Gastroesophageal sphincter (tissue), 4 donors: ENCODE results near the gene RPGRIP1. TPM values are rescaled to one million over a fixed set of nuclear protein-coding genes. Genes with fewer than 3 reads are reported as not detected.

Experiments used
- ATAC-seq: fragments of 150-250 bp; one replicate; pipeline ENCODE4 v1.9.1; 2016; ENCODE audit warnings: mild to moderate bottlenecking, moderate library complexity
- H3K27ac ChIP-seq, 4 donors: fragments of 200-600 bp; sonication (generic) in 3 of 4; 1 replicate in 3 of 4; 2 replicates in 1 of 4; pipeline ENCODE4 v1.5.1; 2016 to 2019
- H3K27me3 ChIP-seq: fragments of 200-600 bp; sonication (generic); one replicate; pipeline ENCODE4 v1.5.1; 2019
- H3K36me3 ChIP-seq, 2 donors: fragments of 200-600 bp; sonication (generic); one replicate each; pipeline ENCODE4 v1.5.1; 2019; ENCODE audit warnings: control low read depth in 1 of 2
- H3K4me1 ChIP-seq, 3 donors: fragments of 200-600 bp; sonication (generic); 1 replicate in 2 of 3; 2 replicates in 1 of 3; pipeline ENCODE4 v1.5.1; 2016 to 2019; ENCODE audit warnings: control low read depth in 2 of 3
- H3K4me3 ChIP-seq, 2 donors: fragments of 200-600 bp; sonication (generic); one replicate each; pipeline ENCODE4 v1.5.1; 2019; ENCODE audit warnings: mild to moderate bottlenecking in 1 of 2, moderate library complexity in 1 of 2
- H3K9me3 ChIP-seq, 3 donors: fragments of 200-600 bp; sonication (generic); one replicate each; pipeline ENCODE4 v1.5.1; 2017 to 2019; ENCODE audit warnings: control low read depth in 2 of 3
- EP300 ChIP-seq: sonication (generic); formaldehyde crosslinking; IDR thresholded peaks from one replicate; pipeline ENCODE4 v1.6.1; 2017; ENCODE audit warnings: antibody characterized with exemption, mild to moderate bottlenecking
- POLR2A ChIP-seq, 2 donors: fragments of 450-650 bp; IDR thresholded peaks; one replicate each; pipeline ENCODE4 v1.6.1; 2017; ENCODE audit warnings: antibody characterized with exemption in 2 of 2, mild to moderate bottlenecking in 2 of 2, moderate library complexity in 1 of 2
- POLR2AphosphoS5 ChIP-seq: sonication (generic); formaldehyde crosslinking; IDR thresholded peaks from one replicate; pipeline ENCODE4 v1.6.1; 2017; ENCODE audit warnings: antibody characterized with exemption
- WGBS, 2 donors: methylation state at CpG; one replicate each; pipeline ENCODE4 v1.1.5; 2018; ENCODE audit warnings: low coverage in 1 of 2; 5-methylcytosine and 5-hydroxymethylcytosine counted together
- total RNA-seq, 4 donors: library from RNA; depleted of rRNA; stranded (reverse); fragments of >200 nt; gene quantifications; one replicate each; pipeline ENCODE4 v1.1.0, GENCODE V29; 2016
- TF ChIP-seq, protein P1 (sequence below), 4 experiments: fragments of 200-600 bp in 2 of 4; fragments of 450-650 bp in 2 of 4; sonication (generic) in 1 of 4; IDR thresholded peaks; one replicate each; pipeline ENCODE4 v1.5.1; 2017 to 2019; ENCODE audit warnings: antibody characterized with exemption in 4 of 4, mild to moderate bottlenecking in 2 of 4, moderate library complexity in 2 of 4

The RPGRIP1 gene
- total RNA-seq, 4 donors from 2014 or later = 0.13 to 0.62 (median 0.23) TPM; not detected in 1

DNA sequence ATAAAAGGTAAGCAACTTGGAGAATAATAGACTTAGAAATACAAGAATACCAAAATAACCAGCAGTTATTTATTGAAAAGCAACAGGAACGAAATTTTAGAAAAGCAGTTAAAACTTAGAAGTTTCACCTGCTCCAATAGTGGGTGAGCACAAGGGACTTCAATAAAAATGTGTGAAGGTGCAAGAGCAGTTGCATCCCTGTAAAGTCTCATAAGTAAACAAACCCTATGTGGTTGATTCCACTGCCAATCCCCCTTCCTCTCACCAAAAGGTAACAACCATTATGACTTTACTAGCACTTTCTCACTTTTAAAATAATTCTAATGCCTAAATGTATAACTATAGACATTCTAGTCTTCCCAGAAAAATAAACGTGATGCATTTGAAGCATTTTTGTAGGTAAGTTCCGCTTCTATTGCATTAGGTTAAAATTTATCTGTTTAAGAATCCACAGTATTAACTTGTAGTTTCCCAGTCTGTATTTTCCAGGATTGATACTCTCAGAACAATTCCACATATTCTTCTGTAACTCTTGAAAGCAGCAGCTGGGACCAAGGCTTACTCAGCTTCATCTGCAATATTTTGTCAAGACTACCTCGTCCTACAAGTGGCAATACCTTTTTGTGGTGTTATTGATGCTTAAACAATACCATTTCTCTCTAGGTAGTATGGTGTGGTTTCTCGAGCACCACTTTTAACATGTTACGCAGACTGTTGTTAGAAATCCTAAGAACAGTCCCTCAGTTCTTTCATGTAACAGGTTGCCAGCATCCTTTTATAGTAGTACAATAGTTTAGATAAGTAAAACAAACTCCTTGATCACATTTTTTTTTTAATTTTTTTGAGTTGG, 42.7 kb upstream of the RPGRIP1 start:
- Histone ChIP-seq H3K27me3 (no peaks in the 10 kb centered on the region), H3K36me3 (peaks cover 0 to 28% of the 10 kb centered on the region in 2 donors), H3K4me1 (peaks cover 22 to 97% (median 23%) of the 10 kb centered on the region in 3 donors), H3K9me3 (no peaks in the 10 kb centered on the region), H3K4me3 (no peak overlapping the region), H3K27ac (no peak overlapping the region)
- ATAC-seq = no peak
- WGBS, 2 donors = 53 to 70% methylated on average over 6 of the region's 6 CpGs
- no peak for TF ChIP-seq POLR2A (IDR thresholded peaks at IDR 0.05)
- TF ChIP-seq POLR2AphosphoS5 = no peak
- TF ChIP-seq EP300 = no peak
- TF ChIP-seq, protein P1, sequence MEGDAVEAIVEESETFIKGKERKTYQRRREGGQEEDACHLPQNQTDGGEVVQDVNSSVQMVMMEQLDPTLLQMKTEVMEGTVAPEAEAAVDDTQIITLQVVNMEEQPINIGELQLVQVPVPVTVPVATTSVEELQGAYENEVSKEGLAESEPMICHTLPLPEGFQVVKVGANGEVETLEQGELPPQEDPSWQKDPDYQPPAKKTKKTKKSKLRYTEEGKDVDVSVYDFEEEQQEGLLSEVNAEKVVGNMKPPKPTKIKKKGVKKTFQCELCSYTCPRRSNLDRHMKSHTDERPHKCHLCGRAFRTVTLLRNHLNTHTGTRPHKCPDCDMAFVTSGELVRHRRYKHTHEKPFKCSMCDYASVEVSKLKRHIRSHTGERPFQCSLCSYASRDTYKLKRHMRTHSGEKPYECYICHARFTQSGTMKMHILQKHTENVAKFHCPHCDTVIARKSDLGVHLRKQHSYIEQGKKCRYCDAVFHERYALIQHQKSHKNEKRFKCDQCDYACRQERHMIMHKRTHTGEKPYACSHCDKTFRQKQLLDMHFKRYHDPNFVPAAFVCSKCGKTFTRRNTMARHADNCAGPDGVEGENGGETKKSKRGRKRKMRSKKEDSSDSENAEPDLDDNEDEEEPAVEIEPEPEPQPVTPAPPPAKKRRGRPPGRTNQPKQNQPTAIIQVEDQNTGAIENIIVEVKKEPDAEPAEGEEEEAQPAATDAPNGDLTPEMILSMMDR (IDR thresholded peaks at IDR 0.05) = no peak

DNA sequence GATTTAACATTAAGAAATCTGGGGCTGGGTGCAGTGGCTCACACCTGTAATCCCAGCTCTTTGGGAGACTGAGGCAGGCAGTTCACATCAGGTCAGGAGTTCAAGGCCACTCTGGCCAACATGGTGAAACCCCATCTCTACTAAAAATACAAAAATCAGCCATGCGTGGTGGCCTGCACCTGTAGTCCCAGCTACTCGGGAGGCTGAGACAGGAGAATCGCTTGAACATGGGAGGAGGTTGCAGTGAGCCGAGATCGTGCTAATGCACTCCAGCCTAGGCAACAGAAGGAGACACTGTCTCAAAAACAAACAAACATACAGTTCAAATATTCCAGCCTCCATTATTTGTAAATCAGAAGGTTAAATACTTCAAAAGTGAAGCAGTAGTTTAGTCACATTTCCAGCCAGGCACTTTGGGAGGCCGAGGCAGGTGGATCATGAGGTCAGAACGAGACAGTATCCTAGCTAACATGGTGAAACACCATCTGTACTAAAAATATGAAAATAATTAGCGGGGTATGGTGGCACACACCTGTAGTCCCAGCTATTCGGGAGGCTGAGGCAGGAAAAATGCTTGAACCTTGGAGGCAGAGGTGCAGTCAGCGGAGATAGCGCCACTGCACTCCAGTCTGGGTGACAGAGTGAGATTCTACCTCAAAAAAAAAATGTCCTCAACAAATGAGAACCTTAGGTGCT, 40.9 kb upstream of the RPGRIP1 start:
- TF ChIP-seq POLR2AphosphoS5 = no peak
- no peak for TF ChIP-seq EP300
- TF ChIP-seq, protein P1 (IDR thresholded peaks at IDR 0.05) = no peak
- no peak for TF ChIP-seq POLR2A (IDR thresholded peaks at IDR 0.05)
- no peak overlapping the region for H3K4me3 ChIP-seq
- peaks cover 0 to 19% of the 10 kb centered on the region in 2 donors for H3K36me3 ChIP-seq
- H3K27ac ChIP-seq = no peak overlapping the region
- no peaks in the 10 kb centered on the region for H3K27me3 ChIP-seq
- ATAC-seq = no peak
- WGBS, 2 donors = 89 to 94% methylated on average over 6 to 9 of the region's 11 CpGs
- H3K9me3 ChIP-seq = no peaks in the 10 kb centered on the region
- peaks cover 20 to 89% (median 23%) of the 10 kb centered on the region in 3 donors for H3K4me1 ChIP-seq

DNA sequence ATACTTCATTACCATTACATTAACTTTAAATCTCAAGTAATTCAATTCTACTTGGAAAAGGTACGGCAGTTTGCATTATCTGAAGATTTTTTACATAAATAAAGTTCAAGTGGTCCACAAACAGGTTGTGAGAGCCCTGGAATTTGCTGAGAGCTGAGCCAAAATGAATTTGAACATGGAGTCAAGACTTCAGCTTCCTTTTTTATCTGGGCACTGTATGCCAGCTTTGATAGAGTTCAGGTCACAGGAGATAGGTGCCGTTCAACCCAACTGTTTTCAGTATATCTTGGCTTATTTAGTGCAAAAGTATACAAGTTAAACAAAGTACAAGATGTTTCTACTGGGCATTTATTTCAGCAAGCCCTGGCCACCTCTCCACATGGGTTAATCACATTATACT, 39.5 kb upstream of the RPGRIP1 start:
- ATAC-seq = no peak
- TF ChIP-seq POLR2AphosphoS5 (no peak), POLR2A (IDR thresholded peaks at IDR 0.05) (no peak), EP300 (no peak)
- TF ChIP-seq, protein P1 (IDR thresholded peaks at IDR 0.05) = no peak
- Histone ChIP-seq H3K4me3 (no peak overlapping the region), H3K27ac (no peak overlapping the region), H3K36me3 (peaks cover 0 to 25% of the 10 kb centered on the region in 2 donors), H3K4me1 (peaks cover 15 to 87% (median 17%) of the 10 kb centered on the region in 3 donors), H3K27me3 (no peaks in the 10 kb centered on the region), H3K9me3 (no peaks in the 10 kb centered on the region)
- WGBS, 2 donors = 47 to 71% methylated on average over 2 of the region's 2 CpGs

- H3K4me1 ChIP-seq = peaks cover 13 to 87% (median 15%) of the 10 kb centered on the region in 3 donors
- no peak for TF ChIP-seq EP300
- no peak for TF ChIP-seq POLR2AphosphoS5
- TF ChIP-seq, protein P1 (IDR thresholded peaks at IDR 0.05) = peak in 3 of 4 experiments; percentile 26 to 43 (median 30)
- H3K36me3 ChIP-seq = peaks cover 0 to 25% of the 10 kb centered on the region in 2 donors
- no peaks in the 10 kb centered on the region for H3K27me3 ChIP-seq
- 71 to 100% methylated on average over 1 of the region's 1 CpG for WGBS, 2 donors
- ATAC-seq = no peak
- H3K4me3 ChIP-seq = no peak overlapping the region
- peak overlapping the region in 1 of 4 donors; percentile 3 for H3K27ac ChIP-seq
- H3K9me3 ChIP-seq = no peaks in the 10 kb centered on the region
Measured at GRCh38 chr14:21241218-21241819, 38.6 kb upstream of the RPGRIP1 start.
